PC-3 (cell line): ENCODE results near the gene BCL7C. TPM values are rescaled to one million over a fixed set of nuclear protein-coding genes. Genes with fewer than 3 reads are reported as not detected.
A peak's percentile ranks its signal among the peaks of the same experiment; 100 is the strongest.

Experiments
- ATAC-seq: fragments of 200-7000 bp; cut with Tn5 transposase; 2 replicates; pipeline ENCODE4 v1.9.1; 2020; ENCODE audit warnings: mild to moderate bottlenecking, moderate library complexity
- BruUV-seq: library from RNA; stranded (reverse); fragments of 400-500 nt; replicated peaks from 2 replicates; lab custom pipeline; 2021; lab: Mats Ljungman, UMichigan
- CTCF ChIA-PET: fragments of 300-600 bp; sonication (Branson Sonifier 250); formaldehyde crosslinking; loops from one replicate; lab custom pipeline; 2022; ENCODE audit warnings: antibody characterized with exemption; lab: Charles Lee
- POLR2A ChIA-PET: fragments of 300-600 bp; sonication (Branson Sonifier 250); formaldehyde crosslinking; loops from one replicate; lab custom pipeline; 2022; ENCODE audit warnings: antibody characterized with exemption; ENCODE audit not compliant: unreplicated experiment; lab: Charles Lee
- DNase-seq: peaks from one replicate; pipeline ENCODE4 v3.0.0-alpha.2; 2015
- H2AFZ ChIP-seq: fragments of 300-600 bp; sonication (generic); 2 replicates; pipeline ENCODE4 v1.6.0; 2016; ENCODE audit warnings: antibody characterized with exemption, low read length
- H3F3A ChIP-seq: fragments of 300-600 bp; sonication (generic); one replicate; pipeline ENCODE4 v1.6.0; 2017; ENCODE audit warnings: antibody characterized with exemption, low read length, control low read depth, mild to moderate bottlenecking; ENCODE audit not compliant: unreplicated experiment
- H3K27ac ChIP-seq: fragments of 300-600 bp; sonication (generic); 2 replicates; pipeline ENCODE4 v1.5.1; 2016; ENCODE audit warnings: mild to moderate bottlenecking, low read length
- H3K27me3 ChIP-seq: fragments of 300-600 bp; sonication (generic); 2 replicates; pipeline ENCODE4 v1.6.1; 2016; ENCODE audit warnings: low read length, mixed read lengths
- H3K36me3 ChIP-seq: fragments of 300-600 bp; sonication (generic); 2 replicates; pipeline ENCODE4 v1.6.1; 2016; ENCODE audit warnings: low read depth, mixed run types, low read length, mixed read lengths
- H3K4me1 ChIP-seq: fragments of 300-600 bp; sonication (generic); 2 replicates; pipeline ENCODE4 v1.5.1; 2016; ENCODE audit warnings: low read length; ENCODE audit not compliant: insufficient read depth
- H3K4me2 ChIP-seq: fragments of 300-600 bp; sonication (generic); 2 replicates; pipeline ENCODE4 v1.6.0; 2016; ENCODE audit warnings: low read length
- H3K4me3 ChIP-seq: fragments of 300-600 bp; sonication (generic); 2 replicates; pipeline ENCODE4 v1.5.1; 2016; ENCODE audit warnings: mild to moderate bottlenecking, low read length, mixed read lengths
- H3K79me2 ChIP-seq: fragments of 300-600 bp; sonication (generic); 2 replicates; pipeline ENCODE4 v1.6.1; 2017; ENCODE audit warnings: low read length, mixed read lengths
- H3K9ac ChIP-seq: fragments of 300-600 bp; sonication (generic); 2 replicates; pipeline ENCODE4 v1.6.0; 2016; ENCODE audit warnings: mild to moderate bottlenecking, low read length
- H3K9me2 ChIP-seq: fragments of 300-600 bp; sonication (generic); replicated peaks from 2 replicates; pipeline ENCODE4 v1.6.1; 2016; ENCODE audit warnings: mixed run types, low read length, mixed read lengths
- H3K9me3 ChIP-seq: fragments of 300-600 bp; sonication (generic); 2 replicates; pipeline ENCODE4 v1.6.1; 2016; ENCODE audit warnings: low read length, mixed read lengths
- H4K20me1 ChIP-seq: fragments of 300-600 bp; sonication (generic); 2 replicates; pipeline ENCODE4 v1.6.1; 2016; ENCODE audit warnings: low read length, mixed read lengths
- CTCF ChIP-seq: fragments of 300-600 bp; sonication (generic); conservative IDR thresholded peaks from 2 replicates; pipeline ENCODE4 v1.5.1; 2017; ENCODE audit warnings: antibody characterized with exemption, low read depth, mild to moderate bottlenecking, low read length
- EZH2 ChIP-seq: fragments of 300-600 bp; sonication (generic); IDR thresholded peaks from one replicate; pipeline ENCODE4 v1.6.1; 2017; ENCODE audit warnings: antibody characterized with exemption, mild to moderate bottlenecking, low read length; ENCODE audit not compliant: unreplicated experiment
- EZH2phosphoT487 ChIP-seq: fragments of 300-600 bp; sonication (generic); IDR thresholded peaks from 2 replicates; pipeline ENCODE4 v1.6.1; 2018; ENCODE audit warnings: mild to moderate bottlenecking, antibody characterized with exemption, low read length, borderline replicate concordance
- intact Hi-C: fragments of 100-400 bp; cut with micrococcal nuclease; formaldehyde crosslinking; loops from 2 replicates; pipeline ENCODE4 v1.9.0; 2023
- total RNA-seq: library from RNA; depleted of rRNA; stranded (reverse); fragments of >200 nt; gene quantifications from 2 replicates; pipeline ENCODE4 v1.2.3, GENCODE V29; 2014

BCL7C gene
- total RNA-seq, 1 experiment from 2014 or later, result 75.6 TPM

GRCh38 chr16:30922960-30923535 is 29.2 kb upstream of the BCL7C start:
- no peaks in the 10 kb centered on the region for H4K20me1 ChIP-seq
- H3K9me3 ChIP-seq, result no peaks in the 10 kb centered on the region
- peak overlapping the region; percentile 78 for H3K27ac ChIP-seq
- DNase-seq, result peak; percentile 98
- peak overlapping the region; percentile 86 for H3K9ac ChIP-seq
- peak overlapping the region; percentile 86 for H3K4me3 ChIP-seq
- peak overlapping the region; percentile 77 for H2AFZ ChIP-seq
- TF ChIP-seq CTCF, result no peak
- TF ChIP-seq EZH2, result no peak
- TF ChIP-seq EZH2phosphoT487, result no peak
- H3K9me2 ChIP-seq, result no peaks in the 10 kb centered on the region
- ATAC-seq, result peak; percentile 81
- CTCF ChIA-PET, result no interaction called here
- H3K79me2 ChIP-seq, result peaks cover 6% of the 10 kb centered on the region
- BruUV-seq, result TSS peak; percentile 61
- H3K27me3 ChIP-seq, result no peaks in the 10 kb centered on the region
- intact Hi-C loops, result loop anchor here (1.0 kb wide), 1 partner anchor 27 kb away; the partner anchor contains the start of gene CTF1
- H3K4me2 ChIP-seq, result peak overlapping the region; percentile 73
- no peaks in the 10 kb centered on the region for H3F3A ChIP-seq
- POLR2A ChIA-PET, result no interaction called here
- H3K36me3 ChIP-seq, result no peaks in the 10 kb centered on the region; the same call in 1 of the 2 replicates
- peaks cover 7% of the 10 kb centered on the region for H3K4me1 ChIP-seq

- peak overlapping the region; percentile 96 for H3K4me2 ChIP-seq
- ChIA-PET CTCF (no interaction called here), POLR2A (no interaction called here)
- H3K9me2 ChIP-seq, result no peaks in the 10 kb centered on the region
- peak overlapping the region; percentile 96 for H2AFZ ChIP-seq
- TF ChIP-seq EZH2phosphoT487 (no peak), EZH2 (no peak), CTCF (no peak)
- H3K27ac ChIP-seq, result peak overlapping the region; percentile 78
- no peaks in the 10 kb centered on the region for H4K20me1 ChIP-seq
- peak; percentile 86 for ATAC-seq
- peak; percentile 97 for DNase-seq
- no peaks in the 10 kb centered on the region; the same call in 1 of the 2 replicates for H3K36me3 ChIP-seq
- H3K9me3 ChIP-seq, result no peaks in the 10 kb centered on the region
- intact Hi-C loops, result loop anchor here (1.0 kb wide), 1 partner anchor 26 kb away; the partner anchor contains the start of gene CTF1
- peaks cover 7% of the 10 kb centered on the region for H3K4me1 ChIP-seq
- no peaks in the 10 kb centered on the region for H3F3A ChIP-seq
- H3K27me3 ChIP-seq, result no peaks in the 10 kb centered on the region
- H3K9ac ChIP-seq, result peak overlapping the region; percentile 86
- TSS peak; percentile 88 for BruUV-seq
- peaks cover 6% of the 10 kb centered on the region for H3K79me2 ChIP-seq
- peak overlapping the region; percentile 86 for H3K4me3 ChIP-seq
Observed at GRCh38 chr16:30922420-30922959, 28.6 kb upstream of the BCL7C start.
